Measurements from ENCODE around the gene NRG2.

Gene NRG2

DNA sequence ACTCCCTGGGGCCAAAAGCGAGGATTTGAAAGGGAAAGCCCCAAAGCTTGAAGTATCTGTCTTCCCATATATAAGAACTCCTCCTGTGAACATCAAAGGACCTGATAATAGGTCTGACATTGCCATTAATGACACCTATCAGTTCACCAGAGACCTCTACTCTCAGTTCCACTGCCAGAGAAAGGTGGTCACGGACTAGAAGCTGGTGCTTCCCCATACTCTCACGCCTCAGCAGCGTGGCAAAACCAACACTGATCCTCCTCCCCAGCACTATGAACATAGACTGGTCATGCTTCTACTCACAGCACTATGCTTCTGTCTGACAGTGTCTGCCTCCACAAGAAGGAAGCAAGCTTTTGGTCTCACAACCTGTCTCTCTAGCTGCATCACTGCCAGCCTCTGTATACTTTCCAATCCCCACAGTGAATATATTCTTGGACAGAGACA lies 37.9 kb downstream of the NRG2 start:
- DNase-seq: no peak

DNA sequence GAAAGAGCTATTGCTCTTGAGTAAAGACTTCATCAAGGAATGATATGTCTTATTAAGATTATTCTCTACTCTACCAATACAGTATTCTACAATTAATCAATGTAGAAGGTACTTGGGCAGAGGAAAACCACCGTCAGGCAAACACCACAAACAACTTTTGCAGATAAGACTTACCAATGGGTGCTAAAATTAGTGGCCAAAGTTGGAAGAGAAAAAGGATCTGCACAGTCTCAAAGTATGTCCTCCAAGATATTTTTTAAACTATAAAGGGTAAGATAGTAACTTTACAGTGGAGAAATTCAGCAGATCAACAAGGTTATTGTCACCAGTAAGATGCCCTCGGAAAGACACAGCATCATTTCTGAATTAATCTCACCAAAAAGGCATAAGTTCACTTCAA lies 38.9 kb downstream of the NRG2 start:
- DNase-seq: no peak

DNA sequence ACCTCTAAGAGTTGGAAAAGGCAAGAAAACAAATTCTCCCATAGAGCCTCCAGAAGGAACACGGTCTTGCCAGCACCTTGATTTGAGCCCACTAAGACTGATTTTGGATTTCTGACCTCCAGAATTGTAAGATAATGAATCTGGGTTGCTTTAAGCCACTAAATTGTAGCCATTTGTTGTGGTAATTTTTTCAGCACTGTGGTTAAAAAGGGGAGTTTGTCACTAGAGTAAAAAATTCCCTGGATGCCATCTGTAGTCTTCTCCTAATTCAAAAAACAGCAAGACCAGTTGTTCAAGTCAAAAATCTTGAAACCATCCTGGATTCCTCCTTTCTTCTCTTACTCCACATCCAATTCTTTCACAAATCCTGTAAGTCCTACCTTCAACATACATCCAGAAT lies 39.6 kb downstream of the NRG2 start:
- DNase-seq: no peak

DNA sequence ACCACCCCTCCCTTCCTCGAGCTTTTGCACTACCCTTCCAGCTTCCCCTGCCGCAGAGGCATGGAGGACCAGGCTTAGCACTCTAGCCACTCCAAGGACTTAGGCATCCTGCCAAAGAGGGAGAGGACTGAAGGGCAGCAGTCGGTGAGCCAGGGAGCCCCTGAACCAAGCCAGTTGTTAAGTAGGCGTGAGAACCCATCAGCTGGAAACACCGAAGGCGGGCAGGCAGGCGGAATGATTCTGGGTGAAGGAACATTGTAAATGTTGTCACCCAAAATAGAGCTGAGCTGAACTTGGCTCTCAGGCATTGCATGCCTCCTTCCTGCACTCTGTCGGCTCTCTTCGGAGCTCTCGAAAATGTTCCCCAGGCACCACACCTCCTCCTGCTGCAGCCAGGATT lies 42.8 kb downstream of the NRG2 start:
- DNase-seq: no peak

DNA sequence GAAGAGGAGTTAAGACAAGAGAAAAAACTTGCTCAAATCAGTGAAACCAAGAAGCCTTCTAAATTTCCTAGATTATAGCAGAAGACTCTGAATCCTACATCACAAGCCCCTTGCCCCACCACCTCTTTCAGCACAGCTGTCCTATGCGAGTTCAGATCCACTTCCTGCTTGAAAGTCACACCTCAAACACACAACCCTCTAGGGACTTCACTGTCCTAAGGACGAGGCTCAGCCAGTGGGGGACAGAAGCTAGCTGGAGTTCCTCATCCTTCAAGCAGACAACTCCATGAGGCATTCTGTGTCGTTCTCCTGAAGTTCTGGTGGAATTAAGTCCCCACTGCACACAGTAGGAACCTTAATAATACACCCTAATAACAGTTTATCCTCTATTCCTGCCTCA lies 44.3 kb downstream of the NRG2 start:
- DNase-seq: no peak

DNA sequence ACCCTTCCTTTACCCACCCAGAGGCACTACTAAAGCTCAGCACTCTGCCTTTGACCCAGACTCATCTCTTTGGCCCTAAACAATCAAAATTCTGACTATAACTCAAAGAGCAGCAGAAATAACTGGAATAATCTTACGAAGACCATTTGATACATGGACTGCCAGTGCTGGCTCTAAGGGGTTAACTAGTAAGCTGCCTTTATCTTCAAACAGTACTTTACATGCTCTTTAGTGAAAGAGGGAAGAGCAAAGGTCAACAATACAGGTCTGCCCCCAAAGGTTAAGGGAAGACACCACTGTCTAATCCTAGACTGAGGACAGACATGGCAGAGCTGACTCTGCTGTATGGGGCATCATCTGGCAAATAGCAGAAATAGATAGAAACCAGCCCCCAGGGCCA lies 45.8 kb downstream of the NRG2 start:
- DNase-seq: no peak

DNA sequence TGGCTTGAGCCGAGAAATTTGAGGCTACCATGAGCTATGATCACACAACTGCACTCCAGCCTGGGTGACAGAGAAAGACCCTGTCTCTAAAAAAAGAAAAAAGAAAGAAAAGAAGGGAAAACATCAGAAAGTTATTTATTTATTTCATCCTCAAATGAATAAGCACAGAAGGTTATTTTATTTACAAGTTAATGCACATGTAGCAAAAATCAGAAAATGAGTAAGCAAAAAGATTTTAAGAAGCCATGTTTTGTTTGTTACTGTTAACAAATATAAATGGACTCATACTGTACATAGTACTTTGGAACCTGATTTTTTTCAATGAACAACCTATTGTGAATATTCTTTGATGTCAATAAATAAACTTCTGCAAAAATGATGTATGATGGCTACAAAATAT lies 47.2 kb downstream of the NRG2 start:
- DNase-seq: no peak

DNA sequence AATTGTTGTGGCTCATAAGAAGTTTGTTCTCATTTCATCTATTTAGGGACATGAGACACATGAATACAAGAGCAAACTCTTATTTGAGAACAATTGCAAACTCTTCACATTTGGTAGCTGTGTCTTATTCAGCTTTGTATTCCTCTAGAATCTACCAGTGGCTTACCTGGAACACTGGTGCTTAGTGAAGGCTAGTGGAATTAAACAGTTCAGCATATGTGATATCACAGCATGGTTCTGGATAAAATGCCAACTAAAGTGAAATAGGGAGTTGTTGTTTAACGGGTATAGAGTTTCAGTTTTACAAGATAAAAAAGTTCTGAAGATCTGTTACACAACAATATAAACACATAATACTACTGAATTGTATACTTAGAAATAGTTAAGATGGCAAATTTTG lies 48.9 kb downstream of the NRG2 start:
- no peak for DNase-seq

DNA sequence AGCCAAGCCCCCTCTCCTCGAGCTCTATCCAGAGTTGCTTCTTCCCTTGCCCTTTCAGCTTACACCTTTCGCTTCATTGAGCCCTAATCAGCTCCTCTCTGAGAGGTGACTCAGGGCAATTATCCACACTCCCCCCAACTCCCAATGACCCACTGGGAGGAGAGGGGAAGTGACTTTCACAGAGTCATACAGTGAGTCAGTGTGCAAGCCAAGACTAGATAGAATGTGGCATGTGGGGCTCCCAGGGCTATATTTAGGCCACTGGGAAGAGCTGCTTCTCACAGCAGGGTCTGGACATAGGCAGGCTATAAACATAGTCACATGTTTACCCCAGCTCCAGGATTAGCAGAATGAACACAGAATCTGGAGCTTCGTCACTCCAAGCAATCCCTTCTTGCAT lies 57.4 kb downstream of the NRG2 start:
- no peak for DNase-seq

DNA sequence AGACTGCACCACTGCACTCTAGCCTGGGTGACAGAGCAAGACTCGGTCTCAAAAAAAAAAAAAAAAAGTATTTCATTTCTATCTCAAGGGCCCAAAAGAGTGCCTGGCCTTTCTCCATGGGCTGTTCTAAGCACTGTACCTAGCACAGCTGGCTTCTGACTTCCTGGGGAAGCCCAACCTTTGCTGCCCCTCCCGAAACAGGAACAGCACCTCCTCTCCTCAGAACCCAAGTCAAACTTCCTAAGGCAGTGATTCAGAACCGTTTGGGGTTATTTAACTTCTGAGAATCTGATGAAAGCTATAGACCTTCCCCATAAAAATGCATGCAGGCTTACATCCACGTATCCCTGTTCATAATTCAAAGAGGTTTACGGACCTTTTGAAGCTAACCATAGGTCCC lies 57.8 kb downstream of the NRG2 start:
- no peak for DNase-seq

DNA sequence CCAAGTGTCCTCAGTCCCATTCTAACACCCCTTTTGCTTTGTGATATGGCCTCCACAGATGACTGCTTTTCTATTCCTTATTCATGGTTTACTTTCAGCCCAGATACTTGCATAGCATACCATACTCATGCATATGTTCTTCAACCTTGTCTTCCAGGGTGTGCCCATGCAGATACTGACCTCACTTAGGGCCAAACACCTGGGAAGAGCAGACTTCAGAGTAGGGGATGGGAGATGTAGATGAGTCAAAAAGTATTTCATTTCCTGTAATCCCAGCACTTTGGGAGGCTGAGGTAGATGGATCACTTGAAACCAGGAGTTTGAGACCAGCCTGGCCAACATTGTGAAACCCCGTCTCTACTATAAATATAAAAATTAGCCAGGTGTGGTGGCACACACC lies 58.3 kb downstream of the NRG2 start:
- DNase-seq: no peak

DNA sequence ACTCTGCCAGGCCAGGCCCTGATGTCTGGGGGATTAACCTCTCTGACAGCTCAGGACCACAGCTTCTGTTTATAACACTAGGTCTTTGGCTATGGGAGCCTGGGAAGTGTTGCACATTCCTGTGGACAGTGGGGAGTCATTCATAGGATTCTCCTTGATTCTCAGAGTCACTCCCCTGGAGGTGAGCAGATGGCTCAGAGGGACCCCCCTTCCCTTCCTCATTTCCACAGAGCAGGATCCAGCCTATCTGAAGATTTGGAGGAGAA lies 60.2 kb downstream of the NRG2 start:
- DNase-seq: no peak

DNA sequence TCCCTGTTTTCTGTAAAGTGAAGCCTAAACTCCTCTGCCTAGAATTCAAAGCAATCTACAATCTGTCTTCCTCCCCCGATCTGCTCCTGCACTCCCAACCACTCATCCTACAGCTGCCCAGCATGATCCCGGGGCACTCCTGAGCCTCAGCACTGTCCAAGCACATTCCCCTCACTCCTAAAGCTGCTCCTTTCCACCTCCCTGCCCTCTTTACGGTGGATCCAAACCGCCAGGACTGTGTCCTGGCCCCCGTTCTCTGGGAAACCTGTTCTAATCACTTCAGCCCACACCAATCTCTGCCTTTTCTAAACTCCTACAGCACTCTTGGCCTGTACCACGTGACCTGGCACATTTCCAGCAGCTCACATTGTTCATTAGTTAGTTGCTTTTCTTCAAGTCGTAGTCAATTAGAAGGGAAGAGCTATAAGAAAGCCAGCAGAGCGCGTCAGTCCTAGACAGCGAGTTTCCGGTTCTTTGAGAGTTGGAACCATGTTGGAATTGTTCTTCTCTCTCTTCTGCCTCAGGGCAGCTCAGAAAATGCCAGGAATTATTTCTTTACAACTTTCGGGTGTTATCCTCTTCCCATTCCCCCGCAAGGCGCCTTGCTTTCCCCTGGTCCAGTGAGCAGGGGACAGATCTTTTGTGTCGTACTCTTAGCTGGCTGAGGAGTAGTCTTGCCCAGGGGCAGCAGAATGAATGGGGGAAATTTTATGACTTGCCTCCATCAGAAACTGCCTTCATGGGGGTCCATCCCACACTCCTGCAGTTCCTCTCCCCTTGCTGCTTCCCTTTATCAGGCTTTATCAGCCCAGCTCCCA lies 60.7 kb downstream of the NRG2 start:
- no peak for DNase-seq

DNA sequence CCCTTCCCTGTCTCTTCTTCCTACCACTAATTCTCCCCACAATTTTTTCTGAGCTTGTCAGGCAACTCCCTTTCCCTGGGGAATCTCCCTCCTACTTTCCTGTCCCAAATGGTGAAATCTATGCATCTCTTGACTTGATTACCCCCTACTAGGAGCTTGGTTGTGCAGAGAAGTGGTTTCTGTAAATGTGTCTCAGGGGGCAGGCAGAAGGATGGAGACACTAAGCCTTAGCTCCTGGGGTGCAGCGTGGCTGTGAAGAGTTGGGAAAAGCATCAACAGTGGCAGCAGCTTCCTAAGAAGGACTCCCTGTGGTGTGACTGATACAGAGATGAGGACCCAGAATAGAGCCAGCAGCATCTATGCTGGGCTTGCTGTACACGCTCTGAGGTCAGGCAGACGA lies 62.3 kb downstream of the NRG2 start:
- DNase-seq: no peak

DNA sequence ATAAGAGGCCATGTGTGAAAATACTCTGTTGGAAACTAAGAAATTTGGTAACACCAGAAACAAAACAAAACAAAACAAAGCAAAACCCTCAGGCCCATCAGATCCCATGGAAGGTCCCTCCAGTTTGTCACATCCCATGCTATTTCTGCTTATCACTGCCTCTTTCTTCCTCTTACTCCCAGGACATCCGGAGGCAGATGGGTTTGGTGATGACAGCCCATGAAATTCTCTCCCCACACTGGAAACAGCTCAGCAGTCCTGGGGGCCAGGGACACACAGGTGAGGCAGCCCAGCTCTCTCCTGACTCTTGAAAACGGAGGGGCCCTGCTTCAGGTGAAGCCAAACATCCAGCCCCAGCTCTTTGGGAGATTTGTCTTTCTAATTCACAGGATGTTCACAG lies 63.2 kb downstream of the NRG2 start:
- DNase-seq: no peak

DNA sequence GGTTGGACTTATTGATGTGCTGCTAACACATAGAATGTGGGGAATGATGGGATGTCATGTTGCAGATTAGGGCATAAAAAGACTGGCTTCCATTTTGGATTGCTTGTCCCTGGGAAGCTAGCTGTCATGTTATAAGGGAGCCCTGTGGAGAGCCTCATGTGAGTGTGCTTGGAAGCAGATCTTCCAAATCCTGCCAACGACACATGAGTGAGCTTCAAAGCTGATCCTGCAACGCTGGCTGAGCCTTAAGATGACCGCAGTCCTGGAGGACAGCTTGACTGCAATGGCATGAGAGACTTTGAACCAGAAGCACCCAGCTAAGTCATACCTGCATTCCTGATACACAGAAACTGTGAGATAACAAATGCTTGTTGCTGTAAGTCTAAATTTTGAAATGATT lies 63.6 kb downstream of the NRG2 start:
- no peak for DNase-seq

DNA sequence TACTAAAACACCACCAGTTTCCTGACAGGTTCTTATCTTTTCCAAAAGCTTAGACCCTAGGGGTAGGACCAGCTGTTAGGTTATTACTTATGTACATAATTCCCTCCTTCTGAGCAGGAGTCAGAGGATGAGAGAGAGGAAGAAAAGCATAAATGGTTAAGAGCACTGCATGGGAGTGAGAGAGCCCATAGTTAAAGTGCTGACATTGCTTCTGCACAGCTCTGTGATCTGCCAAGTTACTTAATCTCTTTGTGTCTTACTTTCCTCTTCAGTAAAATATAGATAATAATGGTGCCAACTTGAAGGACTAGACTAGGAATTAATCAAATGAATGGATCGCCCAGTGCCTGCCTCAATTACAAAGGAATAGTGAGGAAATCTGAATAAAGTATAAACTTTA lies 66.4 kb downstream of the NRG2 start:
- no peak for DNase-seq

DNA sequence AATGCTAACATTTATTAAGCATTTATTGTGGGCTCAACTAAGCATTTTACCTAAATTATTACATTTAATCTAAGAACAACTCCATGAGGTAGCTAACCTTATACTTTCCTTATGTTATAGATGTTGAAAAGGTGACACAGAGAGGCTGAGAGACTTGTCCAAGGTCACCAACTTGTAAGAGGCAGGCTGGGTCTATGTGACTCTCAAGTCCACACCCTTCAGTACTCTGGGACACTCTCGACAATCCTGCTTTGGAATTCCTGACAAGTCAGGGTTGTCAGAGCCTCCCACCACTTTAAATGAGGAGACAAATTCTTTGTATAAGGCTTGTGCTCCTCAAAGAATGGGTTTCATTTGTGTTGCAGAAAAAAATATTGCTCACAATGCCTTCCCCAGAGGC lies 67.2 kb downstream of the NRG2 start:
- no peak for DNase-seq

DNA sequence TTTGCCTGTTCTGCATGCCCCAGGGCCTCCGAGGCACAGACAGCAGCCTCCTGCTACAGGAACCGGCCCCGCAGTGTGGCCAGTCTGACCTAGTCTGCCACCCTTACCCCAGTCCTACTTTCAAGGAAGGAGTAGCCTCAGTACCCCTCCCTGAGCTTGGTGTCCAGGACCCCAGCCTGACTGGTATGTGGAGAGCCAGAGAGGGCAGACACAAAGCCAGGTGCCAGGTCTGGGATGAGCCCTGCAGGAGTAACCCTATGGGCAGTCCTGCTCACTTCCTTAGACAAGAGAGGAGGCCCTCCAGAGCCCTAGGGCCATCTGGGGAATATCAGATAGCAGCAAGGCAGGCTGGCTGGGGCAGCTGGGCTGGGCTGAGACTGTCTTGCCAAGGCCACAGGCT lies 67.8 kb downstream of the NRG2 start:
- DNase-seq: no peak

DNA sequence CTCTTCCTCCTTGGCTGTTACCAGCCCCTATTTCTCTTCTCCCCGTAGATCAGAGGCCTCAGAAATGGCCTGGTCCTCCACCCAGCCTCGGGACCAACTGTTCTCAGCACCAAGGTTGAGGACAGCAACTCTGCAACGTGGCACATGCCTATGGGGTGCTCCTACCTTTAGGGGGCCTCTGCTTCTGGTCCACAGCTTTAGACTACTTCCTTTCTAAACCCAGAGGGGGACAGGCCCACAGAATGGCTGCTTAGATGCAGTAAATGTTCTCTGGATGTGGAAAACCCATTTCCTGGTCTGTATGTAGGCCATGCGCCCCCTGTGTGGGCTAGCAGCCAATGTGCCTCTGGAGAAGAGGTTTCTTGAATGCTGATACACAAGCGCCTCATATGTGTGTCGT lies 68.4 kb downstream of the NRG2 start:
- no peak for DNase-seq

DNA sequence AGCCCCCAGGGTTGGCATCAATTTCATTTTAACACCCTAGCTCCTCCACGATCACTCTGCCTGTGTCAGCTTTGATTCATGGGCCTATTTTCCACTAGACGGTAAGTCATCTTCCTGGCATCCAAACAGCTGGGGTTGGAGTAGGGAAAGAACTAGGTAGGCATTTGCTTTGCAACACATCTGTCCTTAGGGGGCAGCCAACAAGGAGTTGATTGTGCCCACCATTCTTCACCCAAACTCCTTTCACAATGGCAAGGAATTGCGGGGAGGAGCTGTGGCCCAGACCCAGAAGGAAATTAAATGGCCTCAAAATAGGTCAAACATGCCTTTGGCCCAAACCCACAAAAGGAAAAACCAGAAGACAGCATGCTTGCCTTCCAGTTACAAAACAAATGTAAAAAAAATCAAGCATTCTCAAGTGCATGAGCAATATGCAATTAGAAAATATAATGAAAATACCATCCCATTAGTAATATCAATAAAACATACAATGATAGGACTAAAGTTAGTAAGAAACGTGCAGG lies 71.8 kb downstream of the NRG2 start:
- DNase-seq: no peak

DNA sequence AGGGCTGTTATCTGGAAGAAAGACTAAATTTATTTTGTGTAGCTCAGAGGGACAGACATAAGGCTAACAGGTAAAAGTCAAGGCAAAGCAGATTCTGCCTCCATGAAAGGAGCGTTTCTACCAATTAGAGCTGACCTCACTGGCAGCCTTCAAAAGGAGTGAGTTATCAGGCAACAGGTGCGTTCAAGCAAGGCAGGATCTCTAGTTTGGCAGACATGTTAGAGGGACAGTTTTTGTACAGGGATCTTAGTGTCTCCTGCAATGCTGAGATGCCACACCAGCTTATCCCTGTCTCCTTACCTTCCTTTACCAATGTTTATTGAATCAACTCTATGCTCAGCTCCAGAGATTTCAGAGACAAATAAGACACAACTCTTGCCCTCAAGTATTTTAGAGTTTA lies 73.8 kb downstream of the NRG2 start:
- no peak for DNase-seq

DNA sequence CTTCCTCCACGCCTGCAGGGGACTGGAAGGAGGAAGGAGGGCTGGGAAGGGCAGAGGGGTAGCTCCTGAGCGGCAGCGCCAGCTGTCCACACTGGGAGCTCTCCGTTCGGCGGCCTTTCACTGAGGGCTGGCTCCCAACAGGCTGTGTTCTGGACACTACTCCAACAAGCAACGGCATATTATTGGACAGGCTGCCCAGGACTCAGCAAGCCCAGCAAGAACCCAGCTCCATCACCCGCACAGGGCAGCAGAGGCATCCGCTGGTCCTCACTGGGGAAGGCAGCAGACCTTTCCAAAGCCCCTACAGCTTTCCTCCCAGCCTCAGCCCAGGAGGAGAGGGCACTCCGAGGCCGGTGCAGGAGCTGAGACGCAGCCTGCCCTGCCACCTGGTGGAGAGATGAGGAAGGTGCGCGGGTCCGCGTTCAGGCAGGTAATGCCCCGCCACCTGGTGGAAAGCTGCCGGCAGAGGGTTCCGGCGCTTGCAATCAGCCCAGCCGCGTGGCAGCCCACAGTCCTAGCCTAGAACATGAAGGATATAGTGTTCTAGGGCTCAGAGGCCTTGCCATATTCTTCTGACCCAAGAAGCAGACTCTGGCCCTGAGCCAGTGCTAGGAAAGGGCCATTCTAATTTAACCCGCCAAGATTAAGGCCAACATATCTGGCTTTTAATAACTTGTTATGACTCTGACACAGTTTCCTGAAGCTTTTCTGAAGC lies 74.4 kb downstream of the NRG2 start:
- peak; percentile 66 for DNase-seq

DNA sequence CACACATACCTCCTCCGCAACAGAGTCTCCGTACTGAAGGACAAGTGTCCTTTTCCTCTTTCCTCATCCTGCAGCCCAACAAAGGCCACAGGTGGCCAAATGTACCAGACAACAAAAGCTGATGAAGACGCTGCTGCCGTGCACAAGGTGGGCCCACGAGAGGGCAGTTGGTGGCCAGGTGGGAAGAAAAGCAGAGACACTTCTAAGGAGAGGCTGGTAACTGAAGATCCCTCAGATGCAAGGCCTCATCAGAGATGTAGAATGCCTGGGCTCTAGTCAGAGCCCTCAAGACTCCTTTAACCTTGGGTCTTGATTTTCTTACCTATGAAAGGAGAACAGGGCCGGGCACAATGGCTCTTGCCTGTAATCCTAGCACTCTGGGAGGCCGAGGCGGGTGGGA lies 75.7 kb downstream of the NRG2 start:
- no peak for DNase-seq

DNA sequence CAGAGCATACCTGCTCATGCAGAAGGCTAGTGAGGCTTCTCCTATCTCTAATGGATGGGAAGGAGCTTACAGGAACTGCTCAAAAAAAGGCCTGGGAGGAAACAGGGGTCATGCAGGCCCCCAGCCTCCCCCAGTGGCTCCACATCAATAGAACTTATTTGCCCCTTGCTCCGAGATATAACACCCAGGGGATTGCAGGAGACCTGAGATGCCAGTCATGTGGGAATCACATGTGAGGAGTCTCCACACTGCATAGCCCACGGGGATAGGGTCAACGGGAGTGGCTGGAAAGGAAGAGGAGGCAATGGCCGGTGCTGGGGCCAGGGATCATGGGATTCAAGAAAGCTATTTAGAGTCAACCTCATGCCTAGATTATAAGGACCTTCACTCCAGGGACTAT lies 76.2 kb downstream of the NRG2 start:
- DNase-seq: no peak
